ENCODE measurements around the gene TSPAN4. TPM values are rescaled to one million over a fixed set of nuclear protein-coding genes. Genes with fewer than 3 reads are reported as not detected.

Gene TSPAN4
- total and polyA plus RNA-seq, 2 of the 13 experiments (the other 11 are each of a cell fraction or from before 2014, with no cell fraction given): 31.7 to 68.3 TPM

DNA sequence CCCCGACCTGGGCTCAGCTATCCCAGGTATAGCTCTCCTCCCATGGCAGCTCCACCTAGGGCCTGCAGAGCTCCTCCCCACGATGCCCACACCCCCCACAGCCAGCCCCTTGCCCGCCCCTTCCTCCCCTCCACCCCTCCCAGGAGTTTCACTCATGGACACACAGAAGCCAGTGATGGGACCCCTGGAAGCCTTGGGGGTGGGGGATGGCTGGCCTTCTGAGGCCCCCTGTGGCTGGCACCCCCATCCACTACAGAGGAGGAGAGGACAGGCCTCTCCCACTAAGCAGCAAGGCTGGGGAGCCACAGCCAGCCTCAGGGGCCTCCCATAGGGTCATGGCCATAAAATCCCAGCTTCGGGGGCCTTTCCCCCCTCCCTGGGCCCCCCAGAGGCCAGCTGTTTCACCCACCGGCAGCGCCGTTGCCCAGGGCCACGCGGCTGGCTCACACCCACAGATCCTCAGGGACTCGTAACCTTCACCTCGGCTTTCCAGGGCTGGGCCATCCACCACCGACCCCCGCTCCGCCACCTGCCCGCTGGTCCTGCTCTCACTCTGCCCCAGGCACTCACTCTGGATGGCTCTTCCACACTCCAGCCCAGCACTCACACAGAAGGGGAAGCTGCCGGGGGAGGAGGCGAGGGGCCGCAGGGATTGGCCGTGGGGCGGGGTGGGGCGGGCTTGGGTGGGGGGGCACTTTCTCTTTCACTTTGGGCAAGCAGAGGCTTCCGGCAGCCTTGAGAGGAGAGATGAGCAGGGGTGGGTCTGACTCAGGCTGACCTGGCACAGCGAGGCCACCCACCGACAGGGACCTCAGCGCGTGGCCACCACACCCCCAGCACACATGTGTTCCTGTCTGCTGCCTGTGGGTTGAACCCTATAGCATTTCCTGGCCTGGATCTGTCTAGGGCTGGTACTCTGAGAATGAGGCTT is 46.8 kb upstream of the TSPAN4 start (continued):
- no peak for TF ChIP-seq GLI4 (CRISPR knock-in tag; IDR thresholded peaks at IDR 0.05; ENCODE audit: borderline replicate concordance)
- TF ChIP-seq ASH2L (IDR thresholded peaks at IDR 0.05; ENCODE audit: insufficient read length, low read depth, low read length): peak; percentile 23
- TF ChIP-seq SAP130 (CRISPR knock-in tag; IDR thresholded peaks at IDR 0.05; ENCODE audit: low read depth): peak; percentile 89
- TF ChIP-seq, protein P1, sequence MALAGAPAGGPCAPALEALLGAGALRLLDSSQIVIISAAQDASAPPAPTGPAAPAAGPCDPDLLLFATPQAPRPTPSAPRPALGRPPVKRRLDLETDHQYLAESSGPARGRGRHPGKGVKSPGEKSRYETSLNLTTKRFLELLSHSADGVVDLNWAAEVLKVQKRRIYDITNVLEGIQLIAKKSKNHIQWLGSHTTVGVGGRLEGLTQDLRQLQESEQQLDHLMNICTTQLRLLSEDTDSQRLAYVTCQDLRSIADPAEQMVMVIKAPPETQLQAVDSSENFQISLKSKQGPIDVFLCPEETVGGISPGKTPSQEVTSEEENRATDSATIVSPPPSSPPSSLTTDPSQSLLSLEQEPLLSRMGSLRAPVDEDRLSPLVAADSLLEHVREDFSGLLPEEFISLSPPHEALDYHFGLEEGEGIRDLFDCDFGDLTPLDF (CRISPR knock-in tag; IDR thresholded peaks at IDR 0.05): no peak
- TF ChIP-seq ZNF180 (CRISPR knock-in tag; IDR thresholded peaks at IDR 0.05; ENCODE audit: borderline replicate concordance, low read depth): no peak
- TF ChIP-seq DPF2 (CRISPR knock-in tag; IDR thresholded peaks at IDR 0.05; ENCODE audit: borderline replicate concordance, low read depth): no peak
- TF ChIP-seq ZFAT (CRISPR knock-in tag; conservative IDR thresholded peaks at IDR 0.05): no peak
- TF ChIP-seq RBM39 (IDR thresholded peaks at IDR 0.05; ENCODE audit: low read depth, low read length, poor library complexity, severe bottlenecking): no peak
- TF ChIP-seq MIER3 (CRISPR knock-in tag; IDR thresholded peaks at IDR 0.05; ENCODE audit: borderline replicate concordance): no peak
- TF ChIP-seq IKZF4 (CRISPR knock-in tag; IDR thresholded peaks at IDR 0.05; ENCODE audit: borderline replicate concordance, low read depth, not compliant biosample characterization): no peak
- TF ChIP-seq TARDBP (CRISPR knock-in tag; IDR thresholded peaks at IDR 0.05): 0 out of 2 replicates have a peak, but pooled peaks have one; percentile 15
- no peak for TF ChIP-seq MBD4 (IDR thresholded peaks at IDR 0.05; ENCODE audit: borderline replicate concordance, low read length)
- no peak for TF ChIP-seq KLF15 (CRISPR knock-in tag; IDR thresholded peaks at IDR 0.05; ENCODE audit: borderline replicate concordance)
- no peak for TF ChIP-seq SP140L (CRISPR knock-in tag; IDR thresholded peaks at IDR 0.05; ENCODE audit: borderline replicate concordance)
- TF ChIP-seq ISX (CRISPR knock-in tag; conservative IDR thresholded peaks at IDR 0.05): no peak
- TF ChIP-seq HMG20A (CRISPR knock-in tag; IDR thresholded peaks at IDR 0.05; ENCODE audit: borderline replicate concordance): no peak
- TF ChIP-seq, protein P2, sequence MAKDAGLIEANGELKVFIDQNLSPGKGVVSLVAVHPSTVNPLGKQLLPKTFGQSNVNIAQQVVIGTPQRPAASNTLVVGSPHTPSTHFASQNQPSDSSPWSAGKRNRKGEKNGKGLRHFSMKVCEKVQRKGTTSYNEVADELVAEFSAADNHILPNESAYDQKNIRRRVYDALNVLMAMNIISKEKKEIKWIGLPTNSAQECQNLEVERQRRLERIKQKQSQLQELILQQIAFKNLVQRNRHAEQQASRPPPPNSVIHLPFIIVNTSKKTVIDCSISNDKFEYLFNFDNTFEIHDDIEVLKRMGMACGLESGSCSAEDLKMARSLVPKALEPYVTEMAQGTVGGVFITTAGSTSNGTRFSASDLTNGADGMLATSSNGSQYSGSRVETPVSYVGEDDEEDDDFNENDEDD (CRISPR knock-in tag; IDR thresholded peaks at IDR 0.05; ENCODE audit: borderline replicate concordance): no peak
- no peak for TF ChIP-seq ZNF737 (CRISPR knock-in tag; IDR thresholded peaks at IDR 0.05; ENCODE audit: borderline replicate concordance)
